ENCODE data around the gene ELN. TPM values are rescaled to one million over a fixed set of nuclear protein-coding genes. Genes with fewer than 3 reads are reported as not detected.

ELN gene
- polyA plus RNA-seq, 1 donor (not counting 4 experiments of a cell fraction or from before 2014, with no cell fraction given) = not detected

DNA sequence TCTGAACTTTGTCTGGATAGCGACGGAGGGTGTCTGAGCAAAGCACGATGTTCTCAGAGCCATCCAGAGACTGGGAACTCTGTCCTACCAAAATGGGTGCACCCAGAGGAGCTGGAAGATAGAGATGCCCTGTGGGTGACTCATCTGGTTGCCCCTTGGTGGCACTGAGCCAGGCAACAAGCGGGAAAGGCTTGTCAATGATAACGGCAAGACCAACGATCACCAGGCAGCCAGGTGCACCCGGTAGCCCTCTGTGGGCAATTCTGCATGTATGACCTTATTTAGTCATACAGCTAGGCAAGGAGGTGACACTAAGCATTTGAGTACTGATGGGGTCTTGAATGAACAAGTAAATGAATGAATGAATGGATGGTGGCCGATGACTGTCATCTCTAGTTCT, 2.8 kb upstream of the ELN start:
- no peaks in the 10 kb centered on the region for H3K9me3 ChIP-seq (ENCODE audit: control insufficient read depth, low read depth, low read length)
- no peak for DNase-seq (ENCODE audit: low read depth, low spot score)
- peaks cover 6% of the 10 kb centered on the region for H3K4me1 ChIP-seq (ENCODE audit: control insufficient read depth, extremely low read depth, insufficient read depth, low read length)
- H3K79me2 ChIP-seq (ENCODE audit: control insufficient read depth, insufficient read depth, low read length) = no peaks in the 10 kb centered on the region
- no peak for FAIRE-seq
- dilution Hi-C loops (cut with MboI; ENCODE audit: extremely low pct_ligation_motif_present, low sequenced_read_pairs) = no loop called here
- no peak overlapping the region for H3K27ac ChIP-seq (ENCODE audit: control insufficient read depth, insufficient read depth, low read length)
- no peak overlapping the region for H2AFZ ChIP-seq (ENCODE audit: control insufficient read depth, low read length)
- H3K27me3 ChIP-seq (ENCODE audit: control insufficient read depth, extremely low read depth, insufficient read depth, low read length) = peaks cover 79% of the 10 kb centered on the region
- H4K20me1 ChIP-seq (ENCODE audit: control insufficient read depth, extremely low read depth, insufficient read depth, low read length) = no peaks in the 10 kb centered on the region
- H3K4me3 ChIP-seq (ENCODE audit: control insufficient read depth in 2 of 3, extremely low read depth in 1 of 3, insufficient read depth in 2 of 3, low read depth in 1 of 3, low read length in 3 of 3) = no peak overlapping the region
- H3K9ac ChIP-seq (ENCODE audit: control insufficient read depth, extremely low read depth, insufficient read depth, low read length) = no peak overlapping the region
- H3K36me3 ChIP-seq (ENCODE audit: control insufficient read depth in 2 of 2, extremely low read depth in 1 of 2, insufficient read depth in 2 of 2, low read length in 2 of 2) = no peaks in the 10 kb centered on the region
- H3K4me2 ChIP-seq (ENCODE audit: control insufficient read depth, extremely low read depth, insufficient read depth, low read depth, low read length) = no peak overlapping the region
- TF ChIP-seq, protein P1, sequence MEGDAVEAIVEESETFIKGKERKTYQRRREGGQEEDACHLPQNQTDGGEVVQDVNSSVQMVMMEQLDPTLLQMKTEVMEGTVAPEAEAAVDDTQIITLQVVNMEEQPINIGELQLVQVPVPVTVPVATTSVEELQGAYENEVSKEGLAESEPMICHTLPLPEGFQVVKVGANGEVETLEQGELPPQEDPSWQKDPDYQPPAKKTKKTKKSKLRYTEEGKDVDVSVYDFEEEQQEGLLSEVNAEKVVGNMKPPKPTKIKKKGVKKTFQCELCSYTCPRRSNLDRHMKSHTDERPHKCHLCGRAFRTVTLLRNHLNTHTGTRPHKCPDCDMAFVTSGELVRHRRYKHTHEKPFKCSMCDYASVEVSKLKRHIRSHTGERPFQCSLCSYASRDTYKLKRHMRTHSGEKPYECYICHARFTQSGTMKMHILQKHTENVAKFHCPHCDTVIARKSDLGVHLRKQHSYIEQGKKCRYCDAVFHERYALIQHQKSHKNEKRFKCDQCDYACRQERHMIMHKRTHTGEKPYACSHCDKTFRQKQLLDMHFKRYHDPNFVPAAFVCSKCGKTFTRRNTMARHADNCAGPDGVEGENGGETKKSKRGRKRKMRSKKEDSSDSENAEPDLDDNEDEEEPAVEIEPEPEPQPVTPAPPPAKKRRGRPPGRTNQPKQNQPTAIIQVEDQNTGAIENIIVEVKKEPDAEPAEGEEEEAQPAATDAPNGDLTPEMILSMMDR (optimal IDR thresholded peaks at IDR 0.05 in 1 of 3, IDR thresholded peaks at IDR 0.05 in 1 of 3, conservative IDR thresholded peaks at IDR 0.05 in 1 of 3; ENCODE audit: extremely low read depth in 1 of 3, insufficient read depth in 2 of 3, low read length in 3 of 3) = no peak
- no peak for TF ChIP-seq EZH2 (IDR thresholded peaks at IDR 0.05; ENCODE audit: low read length)
- H3K9me1 ChIP-seq (ENCODE audit: control insufficient read depth, extremely low read depth, insufficient read depth, low read length) = no peaks in the 10 kb centered on the region

DNA sequence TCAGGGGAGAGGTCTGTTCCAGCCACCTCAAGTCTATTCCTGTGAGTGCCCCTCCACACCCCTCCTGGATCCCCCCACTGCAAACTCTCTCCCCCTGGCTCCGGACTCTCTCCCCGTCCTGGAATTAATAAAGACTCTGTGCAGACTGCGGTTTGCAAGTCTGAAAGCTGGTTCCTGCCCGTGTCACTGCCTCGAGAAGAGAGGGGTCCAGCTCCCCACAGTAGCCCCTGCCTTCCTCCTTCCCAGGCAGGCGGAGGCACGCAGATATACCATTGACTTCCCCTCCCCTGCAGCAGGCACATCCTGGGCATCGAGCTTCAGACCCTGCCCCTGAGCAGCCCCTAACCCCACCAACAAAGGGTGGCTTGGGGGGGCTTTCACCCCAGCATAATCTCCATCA, 2.2 kb upstream of the ELN start:
- Histone ChIP-seq H4K20me1 (ENCODE audit: control insufficient read depth, extremely low read depth, insufficient read depth, low read length) (no peaks in the 10 kb centered on the region), H3K27me3 (ENCODE audit: control insufficient read depth, extremely low read depth, insufficient read depth, low read length) (peaks cover 83% of the 10 kb centered on the region), H3K4me2 (ENCODE audit: control insufficient read depth, extremely low read depth, insufficient read depth, low read depth, low read length) (no peak overlapping the region), H2AFZ (ENCODE audit: control insufficient read depth, low read length) (no peak overlapping the region), H3K79me2 (ENCODE audit: control insufficient read depth, insufficient read depth, low read length) (no peaks in the 10 kb centered on the region), H3K27ac (ENCODE audit: control insufficient read depth, insufficient read depth, low read length) (no peak overlapping the region), H3K4me1 (ENCODE audit: control insufficient read depth, extremely low read depth, insufficient read depth, low read length) (peaks cover 6% of the 10 kb centered on the region), H3K36me3 (ENCODE audit: control insufficient read depth in 2 of 2, extremely low read depth in 1 of 2, insufficient read depth in 2 of 2, low read length in 2 of 2) (no peaks in the 10 kb centered on the region), H3K9me1 (ENCODE audit: control insufficient read depth, extremely low read depth, insufficient read depth, low read length) (no peaks in the 10 kb centered on the region), H3K9ac (ENCODE audit: control insufficient read depth, extremely low read depth, insufficient read depth, low read length) (no peak overlapping the region), H3K4me3 (ENCODE audit: control insufficient read depth in 2 of 3, extremely low read depth in 1 of 3, insufficient read depth in 2 of 3, low read depth in 1 of 3, low read length in 3 of 3) (no peak overlapping the region), H3K9me3 (ENCODE audit: control insufficient read depth, low read depth, low read length) (no peaks in the 10 kb centered on the region)
- FAIRE-seq = no peak
- DNase-seq (ENCODE audit: low read depth, low spot score) = no peak
- no peak for TF ChIP-seq EZH2 (IDR thresholded peaks at IDR 0.05; ENCODE audit: low read length)
- TF ChIP-seq, protein P1 (optimal IDR thresholded peaks at IDR 0.05 in 1 of 3, IDR thresholded peaks at IDR 0.05 in 1 of 3, conservative IDR thresholded peaks at IDR 0.05 in 1 of 3; ENCODE audit: extremely low read depth in 1 of 3, insufficient read depth in 2 of 3, low read length in 3 of 3) = no peak
- dilution Hi-C loops (cut with MboI; ENCODE audit: extremely low pct_ligation_motif_present, low sequenced_read_pairs) = no loop called here
